ENCODE results near the gene RPL41. TPM values are rescaled to one million over a fixed set of nuclear protein-coding genes. Genes with fewer than 3 reads are reported as not detected.

RPL41 gene
- total RNA-seq, 1 donor from 2014 or later, result 3,805 TPM

DNA sequence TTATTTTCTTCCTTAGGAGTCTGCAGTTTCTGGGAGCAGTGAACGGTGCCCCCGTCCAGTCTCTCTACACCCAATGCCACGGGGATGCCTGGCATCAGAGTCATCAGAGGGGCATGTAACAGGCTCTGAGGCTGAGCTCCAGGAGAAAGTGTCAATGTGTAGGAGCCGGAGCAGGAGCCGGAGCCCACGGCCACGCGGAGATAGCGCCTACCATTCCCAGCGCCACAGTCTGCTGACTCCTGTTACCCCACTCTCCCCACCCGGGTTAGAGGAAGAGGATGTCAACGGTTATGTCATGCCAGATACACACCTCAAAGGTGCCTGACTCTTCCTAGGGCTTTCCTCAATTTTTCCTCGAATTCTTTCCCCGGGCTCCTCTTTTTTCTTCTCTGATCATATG lies 15.4 kb upstream of the RPL41 start:
- Mint-ChIP-seq H3K4me1 (peaks cover 21% of the 10 kb centered on the region), H3K36me3 (no peaks in the 10 kb centered on the region), H3K4me3 (no peak overlapping the region)

GRCh38 chr12:56102683-56103065 lies 13.8 kb upstream of the RPL41 start:
- peaks cover 4% of the 10 kb centered on the region for H3K36me3 Mint-ChIP-seq
- no peaks in the 10 kb centered on the region for H3K9me3 Mint-ChIP-seq
- peak overlapping the region; percentile 93 for H3K4me3 Mint-ChIP-seq
- Histone ChIP-seq H2AFZ (replicated peaks) (no peak overlapping the region), H3K4me1 (peaks cover 11% of the 10 kb centered on the region), H4K20me1 (ENCODE audit: low read depth) (peaks cover 25% of the 10 kb centered on the region), H3K27me3 (no peaks in the 10 kb centered on the region), H3K4me3 (no peak overlapping the region), H3K9ac (no peak overlapping the region), H3F3A (ENCODE audit: low read depth) (peaks cover 11% of the 10 kb centered on the region), H3K36me3 (peaks cover 7% of the 10 kb centered on the region), H3K4me2 (no peak overlapping the region), H3K27ac (no peak overlapping the region), H3K79me2 (ENCODE audit: low read depth) (peaks cover 41% of the 10 kb centered on the region), H3K9me3 (ENCODE audit: low read depth) (no peaks in the 10 kb centered on the region)
- H3K27ac Mint-ChIP-seq, result peak overlapping the region; percentile 59
- peaks cover 3% of the 10 kb centered on the region for H3K27me3 Mint-ChIP-seq (ENCODE audit: insufficient read depth, low read depth)
- peaks cover 24% of the 10 kb centered on the region for H3K4me1 Mint-ChIP-seq
- TF ChIP-seq, protein P1, sequence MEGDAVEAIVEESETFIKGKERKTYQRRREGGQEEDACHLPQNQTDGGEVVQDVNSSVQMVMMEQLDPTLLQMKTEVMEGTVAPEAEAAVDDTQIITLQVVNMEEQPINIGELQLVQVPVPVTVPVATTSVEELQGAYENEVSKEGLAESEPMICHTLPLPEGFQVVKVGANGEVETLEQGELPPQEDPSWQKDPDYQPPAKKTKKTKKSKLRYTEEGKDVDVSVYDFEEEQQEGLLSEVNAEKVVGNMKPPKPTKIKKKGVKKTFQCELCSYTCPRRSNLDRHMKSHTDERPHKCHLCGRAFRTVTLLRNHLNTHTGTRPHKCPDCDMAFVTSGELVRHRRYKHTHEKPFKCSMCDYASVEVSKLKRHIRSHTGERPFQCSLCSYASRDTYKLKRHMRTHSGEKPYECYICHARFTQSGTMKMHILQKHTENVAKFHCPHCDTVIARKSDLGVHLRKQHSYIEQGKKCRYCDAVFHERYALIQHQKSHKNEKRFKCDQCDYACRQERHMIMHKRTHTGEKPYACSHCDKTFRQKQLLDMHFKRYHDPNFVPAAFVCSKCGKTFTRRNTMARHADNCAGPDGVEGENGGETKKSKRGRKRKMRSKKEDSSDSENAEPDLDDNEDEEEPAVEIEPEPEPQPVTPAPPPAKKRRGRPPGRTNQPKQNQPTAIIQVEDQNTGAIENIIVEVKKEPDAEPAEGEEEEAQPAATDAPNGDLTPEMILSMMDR (IDR thresholded peaks at IDR 0.05), result no peak
- TF ChIP-seq EZH2phosphoT487 (IDR thresholded peaks at IDR 0.05), result no peak
- TF ChIP-seq EZH2 (IDR thresholded peaks at IDR 0.05), result no peak
- DNase-seq (ENCODE audit: low spot score), result no peak

More for the DNA sequence above, 15.4 kb upstream of the RPL41 start:
- H3K4me3 ChIP-seq, result no peak overlapping the region
- H4K20me1 ChIP-seq (ENCODE audit: low read depth), result peaks cover 14% of the 10 kb centered on the region
- no peak overlapping the region for H2AFZ ChIP-seq (replicated peaks)
- DNase-seq (ENCODE audit: low spot score), result no peak
- H3K79me2 ChIP-seq (ENCODE audit: low read depth), result peaks cover 25% of the 10 kb centered on the region
- peaks cover 9% of the 10 kb centered on the region for H3K4me1 ChIP-seq
- Mint-ChIP-seq H3K27ac (no peak overlapping the region), H3K9me3 (no peaks in the 10 kb centered on the region), H3K27me3 (ENCODE audit: insufficient read depth, low read depth) (peaks cover 3% of the 10 kb centered on the region)
- H3K36me3 ChIP-seq, result no peaks in the 10 kb centered on the region
- H3K4me2 ChIP-seq, result no peak overlapping the region
- TF ChIP-seq, protein P1 (IDR thresholded peaks at IDR 0.05), result no peak
- TF ChIP-seq EZH2 (IDR thresholded peaks at IDR 0.05), result no peak
- TF ChIP-seq EZH2phosphoT487 (IDR thresholded peaks at IDR 0.05), result no peak
- no peak overlapping the region for H3K27ac ChIP-seq
- no peak overlapping the region for H3K9ac ChIP-seq
- H3F3A ChIP-seq (ENCODE audit: low read depth), result peaks cover 11% of the 10 kb centered on the region
- H3K27me3 ChIP-seq, result no peaks in the 10 kb centered on the region
- no peaks in the 10 kb centered on the region for H3K9me3 ChIP-seq (ENCODE audit: low read depth)

DNA sequence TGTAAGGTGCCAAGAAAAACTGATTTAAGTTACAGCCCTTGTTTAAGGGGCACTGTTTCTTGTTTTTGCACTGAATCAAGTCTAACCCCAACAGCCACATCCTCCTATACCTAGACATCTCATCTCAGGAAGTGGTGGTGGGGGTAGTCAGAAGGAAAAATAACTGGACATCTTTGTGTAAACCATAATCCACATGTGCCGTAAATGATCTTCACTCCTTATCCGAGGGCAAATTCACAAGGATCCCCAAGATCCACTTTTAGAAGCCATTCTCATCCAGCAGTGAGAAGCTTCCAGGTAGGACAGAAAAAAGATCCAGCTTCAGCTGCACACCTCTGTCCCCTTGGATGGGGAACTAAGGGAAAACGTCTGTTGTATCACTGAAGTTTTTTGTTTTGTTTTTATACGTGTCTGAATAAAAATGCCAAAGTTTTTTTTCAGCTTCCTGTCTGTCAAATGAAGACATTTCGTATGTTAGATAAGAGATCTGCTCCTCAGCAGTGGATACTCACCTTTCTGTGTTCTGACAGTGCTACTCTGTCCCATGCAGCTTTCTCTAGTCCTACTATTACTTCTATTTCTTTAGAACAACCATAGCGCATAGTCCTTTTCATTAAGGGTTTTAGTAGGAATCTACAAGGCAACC lies 13.2 kb upstream of the RPL41 start:
- H3K27ac ChIP-seq, result peak overlapping the region; percentile 48
- peaks cover 3% of the 10 kb centered on the region for H3K27me3 Mint-ChIP-seq (ENCODE audit: insufficient read depth, low read depth)
- H3K9me3 Mint-ChIP-seq, result no peaks in the 10 kb centered on the region
- H4K20me1 ChIP-seq (ENCODE audit: low read depth), result peaks cover 30% of the 10 kb centered on the region
- peaks cover 16% of the 10 kb centered on the region for H3F3A ChIP-seq (ENCODE audit: low read depth)
- H3K4me3 Mint-ChIP-seq, result peak overlapping the region; percentile 93
- H3K79me2 ChIP-seq (ENCODE audit: low read depth), result peaks cover 46% of the 10 kb centered on the region
- peaks cover 10% of the 10 kb centered on the region for H3K36me3 ChIP-seq
- peak overlapping the region; percentile 50 for H3K9ac ChIP-seq
- peaks cover 4% of the 10 kb centered on the region for H3K36me3 Mint-ChIP-seq
- peak overlapping the region; percentile 74 for H3K4me2 ChIP-seq
- TF ChIP-seq EZH2 (IDR thresholded peaks at IDR 0.05) (no peak), EZH2phosphoT487 (IDR thresholded peaks at IDR 0.05) (no peak)
- TF ChIP-seq, protein P1 (IDR thresholded peaks at IDR 0.05), result no peak
- peaks cover 24% of the 10 kb centered on the region for H3K4me1 Mint-ChIP-seq
- H3K27ac Mint-ChIP-seq, result peak overlapping the region; percentile 59
- H3K9me3 ChIP-seq (ENCODE audit: low read depth), result no peaks in the 10 kb centered on the region
- DNase-seq (ENCODE audit: low spot score), result no peak
- peaks cover 11% of the 10 kb centered on the region for H3K4me1 ChIP-seq
- peak overlapping the region; percentile 83 for H3K4me3 ChIP-seq
- no peak overlapping the region for H2AFZ ChIP-seq (replicated peaks)
- H3K27me3 ChIP-seq, result no peaks in the 10 kb centered on the region

Data from neural progenitor cell (in vitro differentiated cells).